NAMALWA (cell line): ENCODE data around the gene WSCD1.

Experiments used
- DNase-seq: peaks from one replicate; pipeline ENCODE4 v3.0.0-alpha.2; 2015; ENCODE audit warnings: low spot score

The WSCD1 gene

DNA sequence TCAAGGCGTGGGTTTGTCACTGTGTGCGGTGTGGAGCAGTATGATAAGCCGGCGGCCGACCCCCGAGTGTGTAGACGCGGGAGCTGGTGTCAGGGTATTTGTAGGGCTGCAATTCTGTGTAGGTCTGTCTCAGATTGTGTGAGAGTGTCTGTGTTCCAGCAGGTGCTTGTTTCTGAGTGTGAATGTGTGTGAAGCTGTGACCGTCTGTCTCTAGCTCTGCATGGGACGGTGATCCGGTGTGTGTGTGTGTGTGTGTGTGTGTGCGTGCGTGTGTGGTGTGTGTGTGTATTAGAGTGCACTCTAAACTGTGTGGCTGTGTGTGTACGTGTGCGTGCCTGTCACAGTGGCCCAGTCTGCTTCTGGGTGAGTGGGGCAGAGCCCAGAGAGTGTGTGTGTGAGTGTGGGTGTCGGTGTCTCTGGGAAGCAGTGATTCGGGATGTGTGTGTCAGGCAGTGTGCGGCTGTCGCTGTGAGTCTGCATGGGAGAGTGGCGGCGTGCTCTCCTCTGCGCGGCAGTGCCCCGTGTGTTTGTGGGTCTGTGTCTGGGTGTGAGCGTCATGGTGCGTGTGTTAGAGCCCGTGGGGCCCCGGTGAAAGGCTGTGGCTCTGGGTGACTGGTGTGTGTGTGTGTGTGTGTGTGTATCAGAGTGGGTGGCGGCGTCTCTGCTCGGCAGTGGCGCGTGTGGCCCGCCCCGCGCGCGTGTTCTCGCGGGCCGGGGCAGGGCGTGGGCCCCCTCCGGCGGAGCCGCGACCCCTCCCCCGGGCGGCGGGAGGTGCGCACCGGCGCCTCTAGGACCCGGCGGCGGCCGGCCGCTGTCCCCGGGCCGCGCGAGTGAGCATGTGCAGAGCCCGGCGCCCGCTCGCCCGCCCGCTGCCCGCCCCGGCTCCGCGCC is at the start of gene WSCD1:
Gene WSCD1 (plus strand): TSS at position 841 of the 891 bp plus-strand sequence. CDS start 10,280 bp downstream, outside the sequence.
- DNase-seq: no peak

DNA sequence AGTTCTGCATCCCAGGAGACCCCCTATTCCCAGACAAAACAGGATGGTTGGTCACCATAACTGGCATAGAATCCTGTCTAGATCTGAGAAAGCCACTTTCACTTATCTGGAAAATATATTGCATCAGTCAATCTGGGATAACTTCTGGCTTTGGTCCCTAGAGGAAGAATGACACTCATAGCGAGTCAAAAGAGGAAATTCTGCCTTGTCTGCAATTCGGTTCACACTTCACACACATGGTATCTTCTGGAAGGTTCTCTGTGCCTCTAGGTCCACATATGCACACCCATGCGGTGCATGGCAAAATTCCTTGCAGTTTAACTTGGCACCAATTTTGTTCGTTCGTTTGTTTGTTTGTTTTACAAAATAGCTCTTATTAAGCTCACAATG is 49.2 kb upstream of the WSCD1 start:
- no peak for DNase-seq

DNA sequence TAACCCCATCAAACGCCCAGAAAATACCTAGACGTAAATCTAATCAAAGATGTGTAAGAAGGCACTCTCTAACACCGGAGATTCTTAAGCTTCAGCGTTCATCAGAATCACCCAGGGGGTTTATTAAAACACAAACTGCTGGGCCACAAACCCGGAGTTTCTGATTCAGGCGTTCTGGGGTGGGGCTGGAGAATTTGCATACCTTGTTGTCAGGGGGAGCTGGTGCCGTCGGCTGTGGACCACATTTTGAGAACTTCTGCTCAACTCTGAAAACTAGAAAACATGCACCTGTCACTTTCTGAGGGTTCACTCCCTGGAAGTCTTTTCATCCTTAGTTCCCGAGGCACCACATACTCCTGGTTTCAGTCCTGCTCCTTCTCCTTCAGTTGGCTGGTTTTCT is 48.6 kb upstream of the WSCD1 start:
- DNase-seq: no peak

DNA sequence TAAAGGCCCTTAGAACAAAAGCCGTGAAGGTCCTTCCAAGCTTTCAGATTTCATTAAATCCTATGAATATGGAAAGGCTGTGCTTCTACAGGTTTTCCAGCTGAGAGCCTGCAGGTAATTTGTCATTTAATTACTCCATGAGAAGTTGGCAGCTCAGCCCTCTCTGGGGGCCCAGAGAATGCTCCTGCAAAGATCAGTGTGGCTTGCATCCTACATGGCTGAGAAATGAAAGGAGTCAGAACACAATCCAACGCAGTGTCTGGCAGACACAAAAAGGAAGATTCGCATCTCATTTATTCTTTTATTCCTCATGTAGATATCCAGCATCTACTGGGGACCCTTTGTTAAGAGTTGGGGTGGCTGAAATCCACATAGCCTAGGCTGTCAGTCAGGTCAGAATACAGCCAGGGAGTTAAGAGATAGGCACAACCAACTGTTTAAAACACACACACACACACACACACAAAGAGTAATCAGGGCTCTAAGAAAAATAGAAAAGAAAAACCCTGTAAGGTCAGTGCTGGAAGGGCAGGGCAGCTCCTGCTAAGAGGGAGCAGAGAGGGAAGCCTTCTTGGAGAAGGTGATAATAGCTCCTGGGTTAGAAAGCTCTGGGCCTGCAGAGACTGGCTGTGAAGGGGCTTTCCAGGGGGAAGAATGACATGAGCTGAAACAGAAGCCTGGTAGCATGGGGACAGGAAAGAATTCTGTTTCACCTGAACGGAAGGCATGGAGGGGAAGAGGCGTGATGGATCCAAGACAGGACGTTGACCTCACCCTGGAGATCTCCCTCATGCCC is 46.9 kb upstream of the WSCD1 start:
- DNase-seq: no peak

DNA sequence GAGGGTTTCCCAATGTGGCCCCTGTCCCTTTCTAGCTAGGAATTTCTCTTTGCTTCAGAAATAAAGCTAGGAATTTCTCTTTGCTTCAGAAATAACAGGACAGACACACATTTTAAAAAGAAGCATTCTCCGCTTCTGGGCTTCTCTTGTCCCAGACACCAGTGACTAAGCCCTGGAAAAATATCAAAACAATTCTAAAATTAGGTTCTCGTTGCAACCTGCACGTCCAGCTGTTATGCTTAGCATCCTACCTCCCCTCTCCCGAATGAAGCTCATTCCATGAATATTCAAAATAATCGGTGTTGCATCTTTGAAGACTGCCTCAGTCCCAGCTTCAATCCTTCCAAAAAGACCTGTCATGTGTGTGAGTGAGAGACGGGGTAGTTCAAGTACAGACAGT is 45.6 kb upstream of the WSCD1 start:
- DNase-seq: no peak

DNA sequence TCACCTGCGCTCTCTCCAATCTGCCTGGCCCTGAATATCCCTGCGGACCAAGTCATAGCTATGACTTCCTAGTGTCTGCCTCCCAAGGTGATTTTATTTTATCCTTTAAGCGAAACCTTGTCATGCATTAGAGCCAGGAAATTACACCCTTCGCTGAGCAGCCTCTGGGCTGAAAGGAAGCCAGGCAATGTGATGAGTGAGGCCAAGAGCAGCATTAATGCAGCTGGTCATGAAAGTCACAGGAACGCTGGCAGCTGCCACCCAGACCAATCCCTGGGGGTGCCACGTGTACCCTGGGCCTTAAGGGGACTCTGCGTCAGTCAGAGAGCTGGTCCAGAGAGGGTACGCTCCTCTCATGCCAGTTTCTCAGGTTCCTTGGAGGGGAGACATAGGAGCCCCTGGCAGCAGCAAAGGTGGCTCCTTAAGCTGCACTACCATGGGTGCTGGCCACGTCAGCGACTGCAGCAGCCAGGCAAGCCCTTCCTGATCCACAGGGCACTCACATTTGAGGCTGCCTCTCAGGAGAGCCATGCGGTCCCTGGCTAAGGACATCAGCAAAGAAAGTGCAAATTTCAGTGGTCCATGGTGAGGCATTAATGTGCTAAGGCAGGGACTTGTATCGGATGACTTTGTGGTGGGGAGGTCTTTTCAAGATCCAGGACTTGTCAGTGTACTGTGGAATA is 42.7 kb upstream of the WSCD1 start:
- no peak for DNase-seq

DNA sequence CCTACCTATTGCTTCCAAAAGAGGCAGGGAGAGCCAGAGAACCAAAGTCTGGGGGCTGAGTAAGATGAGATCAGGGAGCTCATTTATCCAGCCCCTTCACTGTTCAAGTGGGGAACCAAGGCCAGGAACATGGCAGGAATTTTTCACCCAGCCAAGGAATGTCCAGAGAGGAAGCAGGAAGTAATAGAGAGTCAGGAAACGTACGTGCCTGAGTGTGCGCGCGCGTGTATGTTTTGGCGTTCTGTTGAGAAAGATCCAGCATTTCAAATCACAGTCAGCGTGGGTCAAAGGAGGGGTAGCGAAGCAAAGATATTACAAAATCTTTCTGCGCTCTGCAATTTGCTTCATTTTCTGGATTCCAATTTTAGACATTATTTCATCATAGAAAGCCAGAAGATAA is 41.9 kb upstream of the WSCD1 start:
- no peak for DNase-seq

DNA sequence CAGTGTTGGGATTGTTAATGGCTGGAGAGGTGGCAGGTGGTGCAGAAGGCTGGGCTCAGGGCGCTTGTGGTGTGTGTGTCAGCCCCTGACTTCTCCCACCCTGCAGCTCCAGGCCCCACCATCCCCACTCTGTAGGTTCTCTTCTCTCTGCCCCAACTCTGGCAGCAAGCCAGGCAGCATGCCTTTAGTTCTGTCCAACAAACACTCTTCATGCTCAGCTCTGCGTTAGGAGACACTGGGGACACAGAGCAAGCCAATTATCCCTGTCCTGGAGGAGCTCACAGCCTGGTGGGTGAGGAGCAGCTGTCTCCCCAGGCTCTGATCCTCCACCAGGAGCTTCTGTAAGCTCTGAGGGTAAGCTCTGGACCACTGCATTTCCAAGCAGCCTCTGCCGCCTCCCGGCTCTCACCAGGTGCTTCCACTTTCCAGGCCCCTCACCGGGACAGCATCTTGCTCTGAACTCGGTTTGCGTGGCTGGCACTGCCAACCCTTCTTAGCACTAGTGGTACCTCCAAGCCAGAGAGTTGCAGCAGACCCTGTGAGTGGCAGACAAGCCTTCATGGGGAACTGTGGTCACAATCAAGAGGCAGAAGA is 34.3 kb upstream of the WSCD1 start:
- no peak for DNase-seq

DNA sequence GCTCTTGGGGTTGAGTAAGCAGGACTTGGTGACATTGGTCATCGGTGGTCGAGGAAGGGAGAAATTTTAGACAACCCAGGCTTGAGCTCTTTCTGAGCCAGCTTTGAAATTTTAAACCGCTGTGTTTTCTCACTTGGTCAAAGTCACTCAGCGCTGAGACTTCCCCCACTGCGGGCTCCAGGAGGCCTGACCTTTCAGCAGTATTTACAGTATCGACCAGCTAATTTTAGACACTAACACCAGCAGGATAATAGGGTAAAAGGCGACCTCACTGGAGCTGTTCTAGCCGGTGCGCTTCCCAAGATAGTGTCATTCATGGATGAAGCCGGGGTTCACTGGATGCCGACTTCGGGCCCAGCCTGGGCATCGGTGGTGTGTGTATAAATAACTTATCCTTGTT is 29.7 kb upstream of the WSCD1 start:
- DNase-seq: no peak

DNA sequence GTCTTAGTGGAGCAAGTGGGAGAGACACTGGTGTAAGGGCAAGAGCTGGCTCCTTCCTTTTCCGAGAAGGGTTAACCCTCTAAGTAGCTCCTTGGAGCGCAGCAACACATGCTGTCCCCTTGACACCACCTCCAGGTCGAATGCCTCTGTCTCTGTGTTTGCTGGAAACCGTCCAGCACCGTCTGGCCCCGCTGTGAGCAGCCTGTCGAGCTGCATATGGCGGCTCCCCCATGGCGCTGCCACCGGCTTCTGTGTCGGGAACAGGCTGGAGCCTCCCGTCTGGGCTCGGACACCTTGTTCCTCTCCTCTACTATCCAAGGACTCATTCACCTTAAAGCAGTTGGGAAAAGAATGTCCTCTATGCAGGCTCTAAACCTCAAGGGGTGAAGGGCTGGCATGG is 28.9 kb upstream of the WSCD1 start:
- DNase-seq: no peak

DNA sequence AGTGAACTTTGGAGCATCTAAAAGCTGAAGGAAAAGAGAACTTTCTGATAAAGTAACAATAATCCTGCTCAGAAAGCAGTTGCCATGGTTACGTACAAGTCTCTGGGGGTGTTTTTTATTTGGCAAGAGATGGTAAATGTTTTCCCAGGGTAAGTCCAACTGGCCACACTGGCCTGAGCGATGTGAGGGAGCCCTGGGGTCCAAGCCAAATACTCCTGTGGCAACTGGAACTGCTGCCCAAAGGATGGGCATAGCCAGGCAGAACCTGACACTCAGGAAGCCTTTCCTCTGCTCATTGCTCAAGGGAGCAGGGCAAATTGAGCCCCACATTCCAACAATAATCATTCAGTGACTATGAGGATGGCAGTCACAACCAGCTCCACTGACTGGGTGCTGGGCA is 26.8 kb upstream of the WSCD1 start:
- DNase-seq: no peak

DNA sequence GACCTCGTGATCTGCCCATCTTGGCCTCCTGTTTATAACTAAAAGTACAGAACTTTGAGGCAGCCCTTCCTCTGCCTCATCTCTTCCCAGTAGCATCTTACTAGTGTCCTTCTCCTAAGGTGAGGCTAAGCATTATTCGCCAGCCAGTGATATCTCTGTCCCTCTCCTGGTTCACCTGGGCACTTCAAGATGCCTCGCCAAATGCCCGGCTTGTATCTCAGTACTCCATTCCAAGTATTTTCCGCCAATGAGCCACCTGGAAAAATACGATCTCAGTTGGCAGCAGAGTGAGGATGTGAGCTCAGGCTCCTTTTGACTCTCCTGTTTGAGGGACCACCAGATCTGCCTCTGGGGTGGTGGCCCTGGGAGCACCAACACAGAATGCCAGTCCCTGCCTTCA is 25.9 kb upstream of the WSCD1 start:
- no peak for DNase-seq

DNA sequence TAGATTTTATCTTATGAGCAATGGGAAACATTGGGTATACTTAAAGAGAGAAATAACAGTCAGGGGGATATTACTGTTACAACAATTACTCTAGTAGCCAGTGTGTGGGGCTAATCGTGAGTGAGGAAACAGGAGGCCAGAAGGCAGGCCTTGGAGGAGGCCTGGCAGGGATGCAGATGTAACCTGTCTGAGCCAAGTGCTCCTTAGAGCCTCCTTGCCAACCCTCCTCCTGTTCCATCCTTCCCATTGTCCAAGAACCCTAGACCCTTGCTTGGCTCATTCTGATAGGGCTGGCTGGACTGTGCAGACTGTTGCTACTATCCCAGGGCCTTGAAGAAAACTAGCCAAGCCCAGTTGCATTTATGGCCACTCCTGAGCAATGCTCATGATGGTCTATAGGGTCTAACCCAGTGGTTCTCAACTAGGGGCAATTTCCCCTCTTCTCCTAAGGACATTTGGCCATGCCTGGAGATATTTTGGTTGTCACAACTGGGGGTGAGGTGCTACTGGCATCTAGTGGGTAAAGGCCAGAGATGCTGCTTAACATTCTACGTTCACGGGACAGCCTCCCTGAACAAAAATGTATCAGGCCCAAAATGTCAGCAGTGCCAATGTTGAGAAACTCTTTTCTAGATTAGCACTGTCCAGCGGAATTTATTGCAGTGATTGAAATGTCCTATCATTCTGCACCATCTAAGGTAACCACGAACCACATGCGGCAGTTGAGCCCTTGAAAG is 24.4 kb upstream of the WSCD1 start:
- DNase-seq: no peak

DNA sequence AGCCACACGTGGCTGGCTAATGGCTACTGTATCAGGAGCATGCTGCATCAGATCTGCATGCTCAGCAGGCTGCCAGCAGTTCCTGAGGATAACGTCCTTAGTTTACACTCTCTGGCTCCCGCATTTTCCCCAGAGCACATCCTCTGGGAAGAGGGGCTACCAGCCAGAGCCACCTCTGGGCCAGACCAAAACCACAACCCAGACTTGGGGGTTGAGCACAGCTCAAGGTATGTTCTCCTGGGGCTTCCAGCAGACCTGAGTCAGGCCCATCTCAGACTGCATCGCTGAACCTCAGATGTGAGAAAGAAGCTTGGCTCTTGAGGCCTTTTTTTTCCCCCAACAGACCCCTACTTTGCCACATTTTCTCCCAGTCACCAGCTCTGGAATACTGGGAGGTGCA is 23.7 kb upstream of the WSCD1 start:
- DNase-seq: no peak

DNA sequence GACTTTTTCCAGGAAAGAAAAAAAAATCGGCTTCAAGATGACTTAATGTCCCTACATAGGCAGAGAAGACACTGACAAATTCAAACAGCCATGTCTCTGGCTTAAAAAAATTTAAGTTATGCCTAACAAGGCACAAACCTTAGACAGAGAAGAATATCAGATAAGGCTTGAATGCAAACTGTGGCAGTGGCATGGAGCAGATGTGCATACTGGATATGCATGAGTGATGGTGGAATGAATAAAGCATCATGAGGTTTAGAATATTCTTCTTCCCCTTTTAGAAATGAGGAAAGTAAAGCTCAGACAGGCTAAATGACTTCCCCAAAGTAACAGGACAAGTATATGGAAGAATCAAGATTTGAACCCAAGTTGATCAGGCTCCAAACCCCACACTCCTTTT is 23.2 kb upstream of the WSCD1 start:
- DNase-seq: no peak

DNA sequence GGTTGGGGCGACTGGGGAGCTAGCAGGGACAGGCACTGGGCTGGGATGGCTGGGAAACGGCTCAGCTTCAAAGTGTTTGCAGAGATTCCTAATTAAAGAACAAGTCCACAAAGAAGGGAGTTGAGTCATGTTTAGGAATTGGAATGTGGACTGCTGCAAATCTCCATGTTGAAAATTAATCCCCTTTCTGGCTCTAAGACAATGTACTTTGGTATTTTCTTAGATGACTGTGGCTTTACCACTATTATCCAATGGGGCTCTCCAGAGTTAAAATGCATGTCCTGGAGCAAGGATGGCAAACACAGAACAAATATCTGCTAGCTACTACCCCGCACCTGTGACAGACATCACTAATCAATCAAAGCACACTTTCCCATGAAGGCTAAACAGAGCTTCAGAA is 22.2 kb upstream of the WSCD1 start:
- no peak for DNase-seq

DNA sequence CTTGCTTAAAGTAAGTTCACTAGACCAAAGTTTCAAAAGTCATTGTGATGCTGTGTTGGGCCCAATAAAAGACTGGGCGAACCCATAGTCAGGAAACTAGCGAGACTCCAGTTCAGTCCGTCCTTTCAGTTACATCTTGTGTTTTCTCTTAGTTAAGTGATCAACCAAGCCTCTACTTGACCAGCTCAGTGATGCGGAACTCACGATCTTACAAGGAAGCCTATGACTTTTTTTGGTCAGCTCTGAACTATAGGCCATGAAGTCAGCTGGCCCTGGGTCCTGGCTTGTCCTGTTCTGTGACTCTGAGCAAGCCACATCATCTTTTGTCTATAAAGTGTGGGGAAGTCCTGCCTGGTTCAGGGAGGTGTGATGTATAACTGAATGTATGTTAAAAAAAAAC is 21.7 kb upstream of the WSCD1 start:
- no peak for DNase-seq

DNA sequence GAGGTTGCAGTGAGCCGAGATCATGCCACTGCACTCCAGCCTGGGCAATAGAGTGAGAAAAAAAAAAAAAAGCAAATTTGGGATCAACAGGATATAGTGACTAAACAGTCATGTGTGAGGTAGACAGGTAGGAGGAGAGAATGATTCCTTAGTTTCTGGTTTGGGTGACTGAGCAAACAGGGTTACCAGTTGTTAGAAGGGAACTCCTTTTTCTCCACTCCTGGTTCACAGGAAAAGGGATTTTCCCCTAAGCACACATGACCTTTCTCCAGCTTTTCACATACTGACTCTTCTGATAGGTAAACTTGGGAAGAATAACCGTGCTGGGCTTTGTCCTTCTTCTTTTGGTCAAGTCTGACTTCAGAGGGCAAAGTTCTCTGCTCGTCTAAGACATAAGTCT is 17.3 kb upstream of the WSCD1 start:
- DNase-seq: no peak

DNA sequence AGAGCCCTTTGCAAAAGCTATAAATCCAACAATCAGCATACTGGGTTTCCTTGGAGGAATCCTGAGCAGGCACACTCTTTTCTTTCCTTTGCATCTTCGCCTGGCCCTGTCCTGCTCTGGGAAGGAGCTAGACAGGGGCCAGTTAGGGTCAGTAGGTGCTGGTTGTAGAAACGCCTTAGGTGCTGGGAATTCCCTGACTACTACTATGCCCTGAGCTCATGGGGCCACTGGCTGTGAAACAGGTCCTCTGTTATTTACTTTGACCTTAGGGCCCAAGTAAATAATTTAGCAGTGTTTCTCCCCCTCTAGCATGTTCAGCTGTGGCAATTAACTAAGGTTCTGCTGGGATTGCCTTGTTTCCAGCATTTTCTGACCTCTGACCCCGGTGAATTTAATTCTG is 15.8 kb upstream of the WSCD1 start:
- no peak for DNase-seq

DNA sequence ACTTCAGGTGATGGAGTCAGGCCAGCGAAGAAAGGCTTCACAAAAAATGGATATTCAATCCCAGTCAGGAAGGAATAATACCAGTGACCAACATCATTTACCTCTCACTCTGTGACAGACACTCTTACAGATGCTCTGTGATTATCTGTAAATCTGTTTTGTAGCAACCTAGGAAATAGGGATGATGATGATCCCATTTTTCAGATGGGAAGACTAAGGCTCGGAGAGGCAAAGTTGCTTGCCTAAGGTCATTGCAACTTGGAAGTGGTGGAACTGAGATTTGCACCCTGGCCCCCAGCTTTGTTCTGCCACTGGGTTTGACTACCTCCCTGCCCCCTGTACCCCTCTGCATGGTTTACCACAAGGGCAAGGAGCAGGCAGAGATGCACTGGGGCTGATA is 14.1 kb upstream of the WSCD1 start:
- no peak for DNase-seq

DNA sequence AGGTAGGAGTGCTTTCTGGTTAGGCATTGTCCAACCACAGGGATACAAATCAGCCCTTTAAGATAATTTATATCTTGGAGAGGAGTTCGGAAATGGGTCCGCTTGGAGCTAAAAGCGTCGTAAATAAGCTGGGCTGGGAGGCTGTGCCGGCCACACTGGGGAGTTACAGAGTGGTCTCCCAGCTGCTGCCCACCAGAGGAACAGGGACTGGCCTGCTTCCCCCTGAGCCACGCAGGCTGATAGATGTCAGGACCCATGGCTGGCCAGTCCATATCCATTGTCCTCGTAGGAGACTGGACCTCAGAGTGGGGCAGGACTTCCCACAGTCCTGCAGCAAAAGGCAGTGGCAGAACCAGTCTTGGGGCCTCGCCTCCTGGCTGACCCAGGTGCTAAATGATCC is 12.6 kb upstream of the WSCD1 start:
- DNase-seq: no peak

DNA sequence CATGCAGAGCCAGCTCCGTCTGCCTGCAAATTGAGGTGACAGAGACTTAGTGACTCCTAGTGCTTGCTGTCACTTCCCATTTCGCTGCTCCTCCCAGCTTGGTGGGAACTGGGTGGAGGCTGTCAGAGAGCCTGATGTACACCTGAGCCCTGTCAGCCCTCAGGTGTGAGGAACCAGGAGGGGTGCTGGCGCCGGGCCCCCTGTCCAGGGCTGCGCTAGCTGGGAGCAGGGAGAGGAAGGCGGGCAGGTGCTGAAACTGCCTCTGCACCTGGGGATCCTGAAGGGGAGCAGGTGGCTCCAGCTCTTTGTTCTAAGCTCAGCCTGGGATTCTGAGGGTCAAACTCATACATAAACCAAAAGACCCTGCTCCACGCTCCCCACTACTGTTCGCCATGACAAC is 10.8 kb upstream of the WSCD1 start:
- DNase-seq: no peak
